Measurements from ENCODE around the gene ITGA3.

The ITGA3 gene

GRCh38 chr17:50018909-50019308 is 37.0 kb upstream of the ITGA3 start:
- DNase-seq: no peak
- Histone ChIP-seq H3K4me1 (no peaks in the 10 kb centered on the region), H3K36me3 (no peaks in the 10 kb centered on the region), H3K27me3 (peaks cover 0 to 4% of the 10 kb centered on the region in 2 donors), H3K9me3 (peaks cover 0 to 6% (median 0%) of the 10 kb centered on the region in 3 donors), H3K4me3 (no peak overlapping the region), H3K27ac (no peak overlapping the region)
- no peak for TF ChIP-seq CTCF (IDR thresholded peaks at IDR 0.05)
- intact Hi-C loops (cut with DNase I; ENCODE audit: low total_unique reads): no loop called here

GRCh38 chr17:50020841-50021599 is 34.9 kb upstream of the ITGA3 start:
- H3K4me1 ChIP-seq: no peaks in the 10 kb centered on the region
- H3K9me3 ChIP-seq: no peaks in the 10 kb centered on the region
- no peak overlapping the region for H3K4me3 ChIP-seq
- no peaks in the 10 kb centered on the region for H3K36me3 ChIP-seq
- intact Hi-C loops (cut with DNase I; ENCODE audit: low total_unique reads): loop anchor here (10.0 kb wide), 1 partner anchor 284 kb away; no protein-coding TSS in a partner anchor
- no peak for TF ChIP-seq CTCF (IDR thresholded peaks at IDR 0.05)
- H3K27me3 ChIP-seq: no peaks in the 10 kb centered on the region
- no peak overlapping the region for H3K27ac ChIP-seq
- DNase-seq: no peak

GRCh38 chr17:50021681-50022370 is 34.1 kb upstream of the ITGA3 start:
- Histone ChIP-seq H3K4me3 (no peak overlapping the region), H3K36me3 (no peaks in the 10 kb centered on the region), H3K9me3 (no peaks in the 10 kb centered on the region), H3K27me3 (no peaks in the 10 kb centered on the region), H3K27ac (no peak overlapping the region), H3K4me1 (no peaks in the 10 kb centered on the region)
- no peak for TF ChIP-seq CTCF (IDR thresholded peaks at IDR 0.05)
- no peak for DNase-seq
- intact Hi-C loops (cut with DNase I; ENCODE audit: low total_unique reads): loop anchor here (10.0 kb wide), 1 partner anchor 283 kb away; no protein-coding TSS in a partner anchor

- H3K27me3 ChIP-seq: no peaks in the 10 kb centered on the region
- no peak overlapping the region for H3K27ac ChIP-seq
- peaks cover 0 to 8% (median 7%) of the 10 kb centered on the region in 4 donors for H3K4me1 ChIP-seq
- no peak for TF ChIP-seq CTCF (IDR thresholded peaks at IDR 0.05)
- H3K4me3 ChIP-seq: no peak overlapping the region
- intact Hi-C loops (cut with DNase I; ENCODE audit: low total_unique reads): loop anchor here (10.0 kb wide), 1 partner anchor 282 kb away; no protein-coding TSS in a partner anchor
- DNase-seq: no peak
- no peaks in the 10 kb centered on the region for H3K9me3 ChIP-seq
- no peaks in the 10 kb centered on the region for H3K36me3 ChIP-seq
Observed at GRCh38 chr17:50022463-50023130, 33.3 kb upstream of the ITGA3 start.

- intact Hi-C loops (cut with DNase I; ENCODE audit: low total_unique reads): loop anchor here (10.0 kb wide), 1 partner anchor 281 kb away; no protein-coding TSS in a partner anchor
- Histone ChIP-seq H3K27me3 (no peaks in the 10 kb centered on the region), H3K36me3 (no peaks in the 10 kb centered on the region), H3K9me3 (no peaks in the 10 kb centered on the region), H3K4me1 (peaks cover 0 to 17% (median 16%) of the 10 kb centered on the region in 4 donors), H3K27ac (no peak overlapping the region), H3K4me3 (no peak overlapping the region)
- TF ChIP-seq CTCF (IDR thresholded peaks at IDR 0.05): no peak
- DNase-seq: no peak
Observed at GRCh38 chr17:50023520-50023919, 32.4 kb upstream of the ITGA3 start.

All from tibial artery (tissue), 4 donors.